Right forelimb (tissue), 1 donor: Measurements from ENCODE around the gene EID3.
"Not testable (repeated sequence)": the region's sequence is repeated elsewhere in the genome, so short reads cannot be mapped to it uniquely, and the experiment has no call there.

Experiments
- DNase-seq: peaks from one replicate; pipeline ENCODE4 v3.0.0-alpha.2; 2018

The EID3 gene

GRCh38 chr12:104290855-104291254, 12.7 kb upstream of the EID3 start:
- DNase-seq: no peak

GRCh38 chr12:104291867-104292524, 11.5 kb upstream of the EID3 start:
- DNase-seq: no peak

GRCh38 chr12:104292872-104293794, 10.4 kb upstream of the EID3 start:
- no peak for DNase-seq

GRCh38 chr12:104294158-104294859, 9.2 kb upstream of the EID3 start:
- DNase-seq: not testable (repeated sequence)

- no peak for DNase-seq
Observed at GRCh38 chr12:104294927-104295668, 8.4 kb upstream of the EID3 start.

- DNase-seq: no peak
Observed at GRCh38 chr12:104295954-104296353, 7.6 kb upstream of the EID3 start.

GRCh38 chr12:104296718-104297117, 6.8 kb upstream of the EID3 start:
- DNase-seq: no peak

GRCh38 chr12:104297477-104298113, 5.9 kb upstream of the EID3 start:
- DNase-seq: no peak

GRCh38 chr12:104299842-104300481, 3.6 kb upstream of the EID3 start:
- DNase-seq: no peak

GRCh38 chr12:104304261-104305009, 896 bp downstream of the EID3 start:
- peak; percentile 45 for DNase-seq

GRCh38 chr12:104305349-104305748, 1.8 kb downstream of the EID3 start:
- no peak for DNase-seq

- DNase-seq: no peak
Observed at GRCh38 chr12:104306376-104306775, 2.8 kb downstream of the EID3 start.

GRCh38 chr12:104306943-104307654, 3.6 kb downstream of the EID3 start:
- no peak for DNase-seq

GRCh38 chr12:104307655-104308000, 4.1 kb downstream of the EID3 start:
- DNase-seq: no peak

GRCh38 chr12:104309446-104309993, 6.0 kb downstream of the EID3 start:
- DNase-seq: no peak

GRCh38 chr12:104310751-104311633, 7.5 kb downstream of the EID3 start:
- no peak for DNase-seq

GRCh38 chr12:104312202-104312601, 8.7 kb downstream of the EID3 start:
- no peak for DNase-seq

GRCh38 chr12:104312654-104313053, 9.1 kb downstream of the EID3 start:
- no peak for DNase-seq
